GM19468 (cell line): Measurements from ENCODE around the gene TEDC2.
"Not testable (repeated sequence)": the region's sequence is repeated elsewhere in the genome, so short reads cannot be mapped to it uniquely, and the experiment has no call there.

ENCODE experiments used
- ATAC-seq: cut with Tn5 transposase; IDR thresholded peaks from one replicate; pipeline ENCODE4 v1.9.1; 2021; ENCODE audit warnings: mild to moderate bottlenecking, moderate library complexity, moderate number of reproducible peaks; ENCODE audit not compliant: unreplicated experiment; ENCODE audit errors: extremely low read depth

Gene TEDC2

GRCh38 chr16:2459647-2460390 is at the start of gene TEDC2:
TSS of gene TEDC2 (plus strand) at chr16:2460109. CDS start at chr16:2460145, 36 bp downstream.
- peak; percentile 84 for ATAC-seq

DNA sequence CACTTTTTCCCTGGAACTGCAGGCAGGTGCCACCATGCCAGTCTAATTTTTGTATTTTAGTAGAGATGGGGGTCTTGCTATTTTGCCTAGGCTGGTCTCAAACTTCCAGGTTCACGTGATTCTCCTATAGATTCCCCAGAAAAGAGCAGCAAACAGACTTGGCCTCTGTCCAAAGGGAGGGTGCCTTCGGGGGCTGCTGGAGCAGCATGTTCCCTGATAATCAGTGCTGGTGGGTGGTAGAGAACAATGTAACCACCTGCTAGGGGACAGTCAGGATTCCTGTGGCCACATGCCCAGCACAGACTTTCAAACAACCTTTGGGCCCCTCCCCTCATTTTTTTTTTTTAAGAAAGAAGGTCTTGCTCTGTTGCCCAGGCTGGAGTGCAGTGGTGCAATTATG is 44.8 kb upstream of the TEDC2 start:
- ATAC-seq, result no peak

DNA sequence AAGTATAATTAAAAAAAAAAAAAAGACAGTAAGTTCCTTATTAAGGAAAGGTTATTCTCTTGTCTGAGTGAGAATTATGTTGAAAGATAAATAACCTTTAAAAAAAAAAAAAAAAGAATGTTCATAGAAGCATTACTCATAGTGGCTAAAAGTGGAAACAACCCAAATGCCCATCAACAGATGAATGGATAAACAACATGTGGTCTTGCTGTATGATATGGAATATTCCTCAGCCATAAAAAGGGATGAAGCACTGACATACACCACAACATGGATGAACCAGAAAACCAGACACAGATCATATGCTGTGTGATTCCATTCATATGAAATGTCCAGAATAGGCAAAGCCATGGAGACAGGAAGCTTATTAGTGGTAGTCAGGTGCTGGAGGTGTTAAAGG is 39.9 kb upstream of the TEDC2 start:
- no peak for ATAC-seq

DNA sequence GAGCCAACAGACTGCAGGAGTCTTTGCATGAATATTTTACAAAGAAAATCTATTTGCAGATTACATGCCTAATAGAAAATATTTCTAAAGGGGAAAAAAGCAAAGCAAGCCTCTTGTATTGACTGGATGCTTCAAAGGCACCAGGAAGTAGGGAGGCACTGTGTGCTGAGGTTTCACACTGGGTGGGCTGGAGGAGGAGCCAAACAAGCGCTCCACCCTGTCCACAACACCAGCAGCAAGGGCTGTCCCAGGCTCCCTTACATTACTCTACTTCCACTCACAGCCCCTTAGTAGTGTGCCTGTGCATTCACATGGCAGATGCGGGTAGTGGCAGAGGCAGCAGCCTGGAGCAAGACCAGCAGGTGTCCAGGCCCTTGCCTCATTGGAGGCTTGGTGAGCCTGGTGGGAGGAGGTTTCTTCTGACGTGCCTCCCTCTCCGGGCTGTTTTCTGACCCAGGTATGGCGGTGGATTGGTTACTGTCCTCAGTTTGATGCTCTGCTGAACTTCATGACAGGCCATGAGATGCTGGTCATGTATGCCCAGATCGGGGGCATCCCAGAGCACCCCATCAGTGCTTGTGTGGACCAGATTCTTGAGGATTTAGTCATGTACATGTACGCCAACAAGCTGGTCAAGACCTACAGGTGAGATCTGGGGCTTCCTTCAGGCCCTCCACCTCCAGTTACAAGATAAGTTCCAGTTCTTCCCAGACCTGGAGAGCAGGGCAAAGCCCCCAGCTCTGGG is 37.6 kb upstream of the TEDC2 start:
- ATAC-seq, result no peak

GRCh38 chr16:2424061-2425007 is 35.6 kb upstream of the TEDC2 start:
- no peak for ATAC-seq

DNA sequence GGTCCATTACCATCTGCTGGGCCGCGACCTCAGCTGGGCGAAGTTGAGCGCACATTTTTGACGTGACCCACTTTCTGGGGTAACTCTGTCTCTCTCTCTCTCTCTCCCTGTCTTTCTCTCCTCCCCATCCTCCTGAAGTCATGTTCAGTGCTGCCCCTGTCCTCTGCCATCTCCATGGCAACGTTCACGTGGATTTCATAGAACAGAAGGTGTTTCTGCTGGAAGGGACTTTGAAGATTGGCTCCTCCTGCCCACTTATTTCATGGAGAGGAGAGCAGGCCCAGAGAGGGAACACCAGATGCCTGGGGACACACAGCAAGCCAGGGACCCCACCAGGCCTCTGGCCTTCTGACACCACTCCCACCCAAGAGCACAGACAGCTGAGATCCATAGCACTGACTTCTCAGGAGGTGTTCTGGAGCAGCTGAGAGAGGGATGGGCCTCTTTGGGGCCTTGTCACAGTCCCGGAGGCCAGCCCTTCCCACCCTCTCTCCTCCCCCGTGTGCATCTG is 34.8 kb upstream of the TEDC2 start:
- ATAC-seq, result no peak

GRCh38 chr16:2425825-2426430 is 34.0 kb upstream of the TEDC2 start:
- no peak for ATAC-seq

- ATAC-seq, result no peak
Observed at GRCh38 chr16:2426941-2427361, 33.0 kb upstream of the TEDC2 start.

- no peak for ATAC-seq
Observed at GRCh38 chr16:2427526-2427925, 32.4 kb upstream of the TEDC2 start.

DNA sequence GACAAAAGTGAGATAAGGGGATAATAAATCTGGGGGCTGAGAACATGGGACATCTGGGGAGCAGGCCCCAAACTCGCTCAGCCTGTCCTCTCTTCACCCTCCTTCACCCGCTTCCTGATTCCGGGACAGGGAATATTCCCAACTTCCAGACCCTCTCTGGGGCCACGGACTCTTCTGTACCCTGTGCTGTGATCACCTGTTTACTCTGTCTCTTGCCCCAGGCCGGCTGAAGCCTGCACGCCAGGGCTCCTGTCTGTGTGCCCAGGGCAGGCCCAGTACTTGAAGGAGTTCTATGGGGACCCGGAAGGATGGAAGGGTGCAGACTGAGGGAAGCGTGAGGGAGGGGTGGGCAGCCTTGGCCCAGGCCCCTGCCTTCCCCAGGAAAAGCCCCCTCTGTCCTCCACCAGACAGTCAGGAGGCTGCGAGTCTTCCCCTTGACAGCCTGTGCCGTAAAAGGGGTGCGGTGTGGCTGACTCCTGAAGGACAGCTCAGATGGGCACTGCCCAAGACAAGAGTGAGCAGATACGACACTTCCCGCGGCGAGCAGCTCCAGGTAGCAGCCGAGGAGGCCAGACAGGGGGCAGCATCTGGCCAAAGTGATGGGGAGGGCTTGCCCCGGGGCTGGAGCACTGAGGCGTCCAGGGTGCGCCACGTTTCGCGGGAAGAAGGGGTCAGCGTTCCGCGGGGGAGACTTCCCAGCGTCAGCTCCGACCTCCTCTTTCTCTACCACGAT is 31.7 kb upstream of the TEDC2 start:
- no peak for ATAC-seq

DNA sequence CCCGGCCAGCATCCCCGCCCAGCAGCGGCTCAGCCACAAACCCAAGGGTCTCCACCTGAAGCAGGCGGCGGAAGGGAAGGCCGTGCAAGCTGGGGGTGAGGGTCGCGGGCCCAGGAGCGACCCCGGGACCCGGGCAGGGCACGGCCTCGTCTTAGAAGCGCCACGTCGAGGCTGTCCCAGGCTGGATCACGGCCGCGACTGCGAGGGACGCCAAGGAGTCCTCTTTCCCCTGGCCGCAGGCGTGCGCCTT is 31.2 kb upstream of the TEDC2 start:
- peak; percentile 11 for ATAC-seq

- ATAC-seq, result peak; percentile 38
Observed at GRCh38 chr16:2429034-2429770, 30.7 kb upstream of the TEDC2 start, which contains the start of gene CCNF. TSS of gene CCNF (plus strand) at chr16:2429447. CDS start at chr16:2429482, 35 bp downstream.

DNA sequence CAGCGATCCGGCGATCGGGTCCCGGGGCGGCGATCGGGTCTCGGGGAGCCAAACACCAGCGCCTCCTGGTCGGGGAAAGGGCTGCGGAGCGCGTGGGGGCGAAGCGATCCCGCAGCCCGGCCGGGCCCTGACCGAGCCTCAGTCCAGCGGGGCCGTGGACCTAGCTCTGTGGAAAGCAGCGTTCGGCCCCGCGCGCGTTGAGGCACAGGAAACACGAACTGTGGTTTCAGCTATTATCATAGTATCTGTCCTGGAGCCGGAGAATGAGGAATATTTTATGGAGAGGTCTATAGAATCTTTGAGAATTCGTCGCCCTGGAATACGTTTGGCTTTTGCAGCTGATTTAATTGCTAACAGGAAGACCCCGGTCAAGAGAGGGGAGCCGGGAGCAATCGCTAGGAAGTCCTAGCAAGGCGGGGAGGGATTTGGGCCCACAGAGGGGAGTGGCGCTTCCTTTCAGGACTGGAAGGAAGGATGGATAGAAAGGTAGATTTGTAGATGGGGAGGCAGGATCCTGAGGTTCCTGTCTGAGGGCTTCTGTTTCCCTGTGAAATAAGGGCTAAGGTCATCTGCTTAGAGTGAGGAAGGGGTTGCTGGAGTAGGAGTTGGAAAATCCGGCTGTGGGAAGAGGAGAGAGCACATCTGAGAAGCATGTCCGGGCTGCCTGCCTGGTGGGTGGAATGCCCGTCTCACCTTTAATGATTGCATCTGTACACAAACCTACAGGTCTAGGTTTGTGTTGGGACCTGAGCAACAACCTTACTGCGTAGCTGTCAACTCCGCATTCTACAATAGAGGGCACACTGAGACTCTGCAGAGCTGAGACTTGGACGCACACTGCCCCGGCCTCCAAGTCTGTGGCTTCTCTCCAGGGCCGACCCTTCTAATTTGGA is 29.9 kb upstream of the TEDC2 start:
- no peak for ATAC-seq

GRCh38 chr16:2432286-2432685 is 27.6 kb upstream of the TEDC2 start:
- no peak for ATAC-seq

DNA sequence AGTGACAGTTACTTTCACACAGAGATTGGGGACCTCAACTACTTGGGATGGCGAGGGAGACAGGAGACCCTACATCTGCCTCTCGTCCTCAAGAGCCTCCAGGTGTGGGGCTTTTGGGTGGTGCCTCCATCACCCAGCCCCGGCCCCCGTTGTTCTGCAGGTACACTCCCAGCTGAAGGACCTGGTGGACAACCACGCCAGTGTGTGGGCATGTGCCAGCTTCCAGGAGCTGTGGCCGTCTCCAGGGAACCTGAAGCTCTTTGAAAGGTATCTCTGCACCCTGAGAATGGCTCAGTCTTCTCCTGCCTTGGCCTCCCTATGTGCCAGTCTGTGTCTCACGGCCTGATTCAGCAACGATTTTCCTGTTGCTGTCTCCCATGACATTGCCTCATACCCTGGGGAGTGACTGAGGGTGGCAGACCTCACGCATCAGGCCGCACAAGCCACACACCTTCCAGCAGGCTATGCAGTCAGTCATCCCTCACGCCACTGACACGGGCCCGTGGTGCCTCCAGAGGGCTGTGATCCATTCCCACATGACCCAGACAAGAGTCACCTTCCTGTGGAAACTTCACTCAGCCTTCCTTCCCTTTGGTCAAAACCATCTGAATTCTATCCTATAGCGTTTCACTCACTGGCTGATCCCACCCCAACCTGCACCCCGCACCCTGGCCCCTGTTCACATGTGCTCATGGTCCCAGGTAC is 27.0 kb upstream of the TEDC2 start:
- no peak for ATAC-seq

- not testable (repeated sequence) for ATAC-seq
Observed at GRCh38 chr16:2435236-2435635, 24.7 kb upstream of the TEDC2 start.

- no peak for ATAC-seq
Observed at GRCh38 chr16:2436110-2436509, 23.8 kb upstream of the TEDC2 start.
